Neural cell (in vitro differentiated cells): ENCODE measurements around the gene FARP1. TPM values are rescaled to one million over a fixed set of nuclear protein-coding genes. Genes with fewer than 3 reads are reported as not detected.

Experiments used
- H2AFZ ChIP-seq: fragments of 200-600, 300-800 bp; sonication (generic), shearing (Covaris generic); 2 replicates; pipeline ENCODE4 v1.6.0; 2014; ENCODE audit warnings: low read depth, mild to moderate bottlenecking, antibody characterized with exemption, low read length, moderate library complexity
- H3F3A ChIP-seq: fragments of 200-600 bp; shearing (Covaris generic); 2 replicates; pipeline ENCODE4 v1.6.1; 2016; ENCODE audit warnings: mild to moderate bottlenecking, moderate library complexity, mixed read lengths, antibody characterized with exemption, low read length; ENCODE audit not compliant: insufficient read depth, poor library complexity, severe bottlenecking
- H3K27ac ChIP-seq: fragments of 200-600, 300-800 bp; sonication (generic), shearing (Covaris generic); 2 replicates; pipeline ENCODE4 v1.5.1; 2014; ENCODE audit warnings: mild to moderate bottlenecking, low read length, moderate library complexity
- H3K27me3 ChIP-seq: fragments of 300-800, 200-600 bp; sonication (generic), shearing (Covaris generic); 2 replicates; pipeline ENCODE4 v1.6.0; 2014; ENCODE audit warnings: mild to moderate bottlenecking, low read depth, low read length, moderate library complexity; ENCODE audit not compliant: insufficient read depth
- H3K36me3 ChIP-seq: fragments of 300-800, 200-600 bp; sonication (generic), shearing (Covaris generic); 2 replicates; pipeline ENCODE4 v1.5.1; 2014; ENCODE audit warnings: mild to moderate bottlenecking, antibody characterized with exemption, low read length, moderate library complexity; ENCODE audit not compliant: insufficient read depth
- H3K4me2 ChIP-seq: fragments of 300-800, 200-600 bp; sonication (generic), shearing (Covaris generic); 2 replicates; pipeline ENCODE4 v1.6.0; 2014; ENCODE audit warnings: mild to moderate bottlenecking, low read length
- H3K4me3 ChIP-seq: fragments of 300-800, 200-600 bp; sonication (generic), shearing (Covaris generic); 2 replicates; pipeline ENCODE4 v1.5.1; 2014; ENCODE audit warnings: mild to moderate bottlenecking, low read length, moderate library complexity
- H3K79me2 ChIP-seq: fragments of 200-600 bp; shearing (Covaris generic); replicated peaks from 2 replicates; pipeline ENCODE4 v1.6.0; 2014; ENCODE audit warnings: mild to moderate bottlenecking, low read length, moderate library complexity; ENCODE audit not compliant: insufficient read depth
- H3K9ac ChIP-seq: fragments of 300-800, 200-600 bp; sonication (generic), shearing (Covaris generic); 2 replicates; pipeline ENCODE4 v1.6.1; 2016; ENCODE audit warnings: mild to moderate bottlenecking, low read length, mixed read lengths
- H3K9me2 ChIP-seq: fragments of 200-600 bp; shearing (Covaris generic); 2 replicates; pipeline ENCODE4 v1.6.1; 2016; ENCODE audit warnings: mild to moderate bottlenecking, low read length, mixed read lengths; ENCODE audit not compliant: insufficient read depth
- H3K9me3 ChIP-seq: fragments of 200-600, 300-800 bp; sonication (generic), shearing (Covaris generic); 2 replicates; pipeline ENCODE4 v1.6.1; 2016; ENCODE audit warnings: mild to moderate bottlenecking, mixed run types, low read length, moderate library complexity, mixed read lengths
- H4K20me1 ChIP-seq: fragments of 200-600 bp; shearing (Covaris generic); 2 replicates; pipeline ENCODE4 v1.6.1; 2016; ENCODE audit warnings: mild to moderate bottlenecking, mixed run types; ENCODE audit not compliant: insufficient read depth
- EP300 ChIP-seq: fragments of 450-650 bp; conservative IDR thresholded peaks from 2 replicates; pipeline ENCODE4 v1.6.1; 2014; ENCODE audit warnings: antibody characterized with exemption, mild to moderate bottlenecking, moderate library complexity; ENCODE audit not compliant: poor library complexity, severe bottlenecking
- EZH2 ChIP-seq: fragments of 200-600, 300-800 bp; shearing (Covaris generic), sonication (generic); IDR thresholded peaks from 2 replicates; pipeline ENCODE4 v1.6.1; 2014; ENCODE audit warnings: antibody characterized with exemption, low read length, borderline replicate concordance, mild to moderate bottlenecking; ENCODE audit not compliant: insufficient read depth, poor library complexity, severe bottlenecking
- MXI1 ChIP-seq: fragments of 450-650 bp; conservative IDR thresholded peaks from 2 replicates; pipeline ENCODE4 v1.6.1; 2014; ENCODE audit warnings: antibody characterized with exemption, mild to moderate bottlenecking; ENCODE audit not compliant: poor library complexity, severe bottlenecking
- POLR2AphosphoS5 ChIP-seq: IDR thresholded peaks from 2 replicates; pipeline ENCODE4 v1.6.1; 2012
- RAD21 ChIP-seq: fragments of 450-650 bp; conservative IDR thresholded peaks from 2 replicates; pipeline ENCODE4 v1.6.1; 2014; ENCODE audit warnings: antibody characterized with exemption, mild to moderate bottlenecking, moderate library complexity
- REST ChIP-seq: IDR thresholded peaks from 2 replicates; pipeline ENCODE4 v1.6.1; 2012; ENCODE audit warnings: borderline replicate concordance
- SMC3 ChIP-seq: fragments of 450-650 bp; conservative IDR thresholded peaks from 2 replicates; pipeline ENCODE4 v1.6.1; 2014; ENCODE audit warnings: antibody characterized with exemption, mild to moderate bottlenecking, moderate library complexity; ENCODE audit not compliant: poor library complexity
- TAF1 ChIP-seq: IDR thresholded peaks from 2 replicates; pipeline ENCODE4 v1.6.1; 2012; ENCODE audit warnings: low read depth
- polyA plus RNA-seq: library from polyadenylated mRNA; depleted of rRNA; stranded (reverse); fragments of >200 nt; gene quantifications from 2 replicates; pipeline ENCODE4 v1.2.3, GENCODE V29; 2014
- TF ChIP-seq, protein P1 (sequence below): fragments of 450-650 bp; IDR thresholded peaks from 2 replicates; pipeline ENCODE4 v1.5.1; 2014; ENCODE audit warnings: antibody characterized with exemption, mild to moderate bottlenecking, moderate library complexity; ENCODE audit not compliant: poor library complexity, severe bottlenecking

FARP1 gene
- polyA plus RNA-seq, 1 donor from 2014 or later: 19.7 TPM

DNA sequence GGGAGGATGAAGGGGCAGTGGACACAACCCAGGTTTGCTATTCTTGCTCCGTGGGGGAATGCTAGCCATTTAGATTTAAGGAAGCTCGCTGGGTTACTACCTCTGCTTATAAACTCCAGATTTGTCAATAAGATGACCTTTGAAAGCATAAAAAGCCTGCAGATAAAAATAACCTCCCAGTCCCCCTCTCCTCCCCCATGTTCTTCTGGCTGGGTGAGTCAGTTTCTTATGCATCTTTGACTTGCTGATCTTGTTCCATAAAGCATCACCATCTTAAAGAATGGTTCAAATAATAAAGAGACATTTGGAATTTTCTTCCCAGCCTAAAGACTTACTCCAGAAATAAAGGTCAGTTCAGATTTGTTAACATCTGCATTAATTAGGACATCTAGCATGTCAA is 152.5 kb downstream of the FARP1 start:
- Histone ChIP-seq H3K9me2 (no peaks in the 10 kb centered on the region), H3K36me3 (no peaks in the 10 kb centered on the region), H3K9ac (no peak overlapping the region), H4K20me1 (no peaks in the 10 kb centered on the region), H3K4me3 (no peak overlapping the region), H3K9me3 (no peaks in the 10 kb centered on the region), H2AFZ (no peak overlapping the region), H3K27ac (no peak overlapping the region), H3K4me2 (no peak overlapping the region), H3F3A (peaks cover 5% of the 10 kb centered on the region), H3K27me3 (no peaks in the 10 kb centered on the region), H3K79me2 (peaks cover 29% of the 10 kb centered on the region)
- no peak for TF ChIP-seq EP300
- TF ChIP-seq SMC3: no peak
- TF ChIP-seq EZH2: no peak
- TF ChIP-seq TAF1: no peak
- TF ChIP-seq MXI1: no peak
- no peak for TF ChIP-seq RAD21
- TF ChIP-seq POLR2AphosphoS5: no peak
- TF ChIP-seq, protein P1, sequence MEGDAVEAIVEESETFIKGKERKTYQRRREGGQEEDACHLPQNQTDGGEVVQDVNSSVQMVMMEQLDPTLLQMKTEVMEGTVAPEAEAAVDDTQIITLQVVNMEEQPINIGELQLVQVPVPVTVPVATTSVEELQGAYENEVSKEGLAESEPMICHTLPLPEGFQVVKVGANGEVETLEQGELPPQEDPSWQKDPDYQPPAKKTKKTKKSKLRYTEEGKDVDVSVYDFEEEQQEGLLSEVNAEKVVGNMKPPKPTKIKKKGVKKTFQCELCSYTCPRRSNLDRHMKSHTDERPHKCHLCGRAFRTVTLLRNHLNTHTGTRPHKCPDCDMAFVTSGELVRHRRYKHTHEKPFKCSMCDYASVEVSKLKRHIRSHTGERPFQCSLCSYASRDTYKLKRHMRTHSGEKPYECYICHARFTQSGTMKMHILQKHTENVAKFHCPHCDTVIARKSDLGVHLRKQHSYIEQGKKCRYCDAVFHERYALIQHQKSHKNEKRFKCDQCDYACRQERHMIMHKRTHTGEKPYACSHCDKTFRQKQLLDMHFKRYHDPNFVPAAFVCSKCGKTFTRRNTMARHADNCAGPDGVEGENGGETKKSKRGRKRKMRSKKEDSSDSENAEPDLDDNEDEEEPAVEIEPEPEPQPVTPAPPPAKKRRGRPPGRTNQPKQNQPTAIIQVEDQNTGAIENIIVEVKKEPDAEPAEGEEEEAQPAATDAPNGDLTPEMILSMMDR: no peak
- no peak for TF ChIP-seq REST

DNA sequence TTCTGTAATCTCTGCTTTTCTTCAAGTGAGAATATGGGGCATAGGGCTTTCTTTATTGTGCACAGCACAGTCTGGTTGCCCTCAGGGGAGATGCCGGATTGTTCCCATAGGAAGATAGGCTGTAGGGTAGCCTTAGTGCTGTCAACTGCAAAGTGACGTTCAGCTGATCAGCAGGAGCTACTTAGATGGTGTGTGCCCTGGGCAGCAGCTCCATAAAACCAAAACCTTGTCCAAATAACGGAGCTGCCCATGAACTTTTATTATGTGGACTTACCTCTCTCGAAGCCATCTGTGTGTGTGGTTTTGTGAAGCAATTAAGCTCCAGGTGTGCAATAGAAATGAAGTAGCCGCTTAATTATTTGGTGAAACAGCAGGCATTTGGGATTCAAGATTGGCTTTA is 154.2 kb downstream of the FARP1 start:
- no peak overlapping the region for H3K27ac ChIP-seq
- H2AFZ ChIP-seq: no peak overlapping the region
- no peak overlapping the region for H3K9ac ChIP-seq
- no peaks in the 10 kb centered on the region for H3K9me3 ChIP-seq
- no peak overlapping the region for H3K4me2 ChIP-seq
- no peaks in the 10 kb centered on the region for H3K27me3 ChIP-seq
- no peak overlapping the region for H3K4me3 ChIP-seq
- peaks cover 5% of the 10 kb centered on the region for H3F3A ChIP-seq
- peaks cover 29% of the 10 kb centered on the region for H3K79me2 ChIP-seq
- no peaks in the 10 kb centered on the region for H4K20me1 ChIP-seq
- H3K9me2 ChIP-seq: no peaks in the 10 kb centered on the region
- no peaks in the 10 kb centered on the region for H3K36me3 ChIP-seq
- TF ChIP-seq, protein P1: no peak
- TF ChIP-seq EP300: no peak
- TF ChIP-seq POLR2AphosphoS5: no peak
- TF ChIP-seq EZH2: no peak
- no peak for TF ChIP-seq TAF1
- no peak for TF ChIP-seq RAD21
- no peak for TF ChIP-seq REST
- TF ChIP-seq MXI1: no peak
- no peak for TF ChIP-seq SMC3
